Fibroblast of gingiva (primary cell): ENCODE measurements around the gene IL26.
"Not testable (repeated sequence)": the region's sequence is repeated elsewhere in the genome, so short reads cannot be mapped to it uniquely, and the experiment has no call there.

ENCODE experiments used
- DNase-seq: peaks from one replicate; pipeline ENCODE4 v3.0.0-alpha.2; 2011; ENCODE audit warnings: low read depth

Gene IL26

GRCh38 chr12:68198507-68199086 is 27.0 kb downstream of the IL26 start:
- no peak for DNase-seq

- DNase-seq, result no peak
Observed at GRCh38 chr12:68190301-68190700, 35.3 kb downstream of the IL26 start.

GRCh38 chr12:68189821-68190242 is 35.8 kb downstream of the IL26 start:
- DNase-seq, result no peak

GRCh38 chr12:68185598-68185997 is 40.0 kb downstream of the IL26 start:
- DNase-seq, result no peak

- no peak for DNase-seq
Observed at GRCh38 chr12:68180792-68181744, 44.5 kb downstream of the IL26 start.

GRCh38 chr12:68178774-68179439 is 46.7 kb downstream of the IL26 start:
- DNase-seq, result no peak

- no peak for DNase-seq
Observed at GRCh38 chr12:68178184-68178583, 47.4 kb downstream of the IL26 start.

GRCh38 chr12:68177562-68177961 is 48.0 kb downstream of the IL26 start:
- no peak for DNase-seq

- no peak for DNase-seq
Observed at GRCh38 chr12:68176257-68176656, 49.4 kb downstream of the IL26 start.

GRCh38 chr12:68175557-68176061 is 50.0 kb downstream of the IL26 start:
- DNase-seq, result no peak

- not testable (repeated sequence) for DNase-seq
Observed at GRCh38 chr12:68174761-68175160, 50.8 kb downstream of the IL26 start.

- no peak for DNase-seq
Observed at GRCh38 chr12:68173792-68174191, 51.8 kb downstream of the IL26 start.

GRCh38 chr12:68170726-68171125 is 54.9 kb downstream of the IL26 start:
- no peak for DNase-seq

- no peak for DNase-seq
Observed at GRCh38 chr12:68169213-68169889, 56.3 kb downstream of the IL26 start.

- DNase-seq, result no peak
Observed at GRCh38 chr12:68166317-68166831, 59.2 kb downstream of the IL26 start.

- no peak for DNase-seq
Observed at GRCh38 chr12:68163560-68164081, 62.0 kb downstream of the IL26 start.

- no peak for DNase-seq
Observed at GRCh38 chr12:68162374-68162773, 63.2 kb downstream of the IL26 start.

- no peak for DNase-seq
Observed at GRCh38 chr12:68159681-68160304, 65.8 kb downstream of the IL26 start, which contains the start of gene IFNG. Gene IFNG, minus strand, starts transcription at chr12:68159740. Its CDS starts 125 bp downstream, at chr12:68159615.

GRCh38 chr12:68158432-68158831 is 67.2 kb downstream of the IL26 start:
- no peak for DNase-seq

GRCh38 chr12:68157380-68157779 is 68.2 kb downstream of the IL26 start:
- no peak for DNase-seq

- DNase-seq, result no peak
Observed at GRCh38 chr12:68156636-68157035, 69.0 kb downstream of the IL26 start.
